ENCODE data around the gene CBR3. TPM values are rescaled to one million over a fixed set of nuclear protein-coding genes. Genes with fewer than 3 reads are reported as not detected.

The CBR3 gene
- total and polyA plus RNA-seq, 2 donors (not counting 1 experiment from before 2014, with no cell fraction given): 1.9 to 11.3 TPM

GRCh38 chr21:36120304-36120888 is 14.5 kb upstream of the CBR3 start:
- CTCF ChIA-PET: interaction anchor here (0.6 to 1.0 kb wide), 2 partner anchors 34 to 40 kb away, joined by 3 read pairs; no protein-coding TSS in a partner anchor

More at GRCh38 chr21:36120304-36120888, 14.5 kb upstream of the CBR3 start:
- Histone ChIP-seq H3K36me3 (replicated peaks in 1 of 2; ENCODE audit: control extremely low read depth in 1 of 2, control insufficient read depth in 1 of 2, extremely low read depth in 1 of 2, insufficient read depth in 2 of 2, low read length in 1 of 2) (no peaks in the 10 kb centered on the region), H3K79me2 (ENCODE audit: control insufficient read depth, insufficient read depth, low read length) (no peaks in the 10 kb centered on the region), H4K20me1 (ENCODE audit: control insufficient read depth, insufficient read depth, low read length, poor library complexity, severe bottlenecking) (no peaks in the 10 kb centered on the region), H2AFZ (ENCODE audit: insufficient read depth, low read depth, low read length, poor library complexity, severe bottlenecking) (no peak overlapping the region), H3K27me3 (replicated peaks in 1 of 4; ENCODE audit: control extremely low read depth in 1 of 4, control insufficient read depth in 3 of 4, insufficient read depth in 4 of 4, low read length in 3 of 4) (no peaks in the 10 kb centered on the region), H3K27ac (ENCODE audit: low read length in 2 of 2) (no peak overlapping the region), H3K4me3 (ENCODE audit: control extremely low read depth in 1 of 5, extremely low read depth in 1 of 5, insufficient read depth in 1 of 5, low read depth in 2 of 5, low read length in 4 of 5) (no peak overlapping the region), H3K4me2 (replicated peaks; ENCODE audit: low read depth, low read length, poor library complexity, severe bottlenecking) (no peak overlapping the region), H3K9me3 (ENCODE audit: control extremely low read depth in 1 of 3, control insufficient read depth in 2 of 3, insufficient read depth in 1 of 3, low read length in 2 of 3) (no peaks in the 10 kb centered on the region), H3K9ac (ENCODE audit: low read length) (no peak overlapping the region), H3K4me1 (ENCODE audit: control insufficient read depth in 2 of 2, insufficient read depth in 2 of 2, low read length in 2 of 2) (peaks cover 0 to 5% of the 10 kb centered on the region in 2 donors)
- ATAC-seq (ENCODE audit: low read depth) (no peak), DNase-seq (no peak)
- Mint-ChIP-seq H3K9me3 (ENCODE audit: insufficient read depth) (no peaks in the 10 kb centered on the region), H3K27me3 (no peaks in the 10 kb centered on the region), H3K27ac (no peak overlapping the region), H3K4me1 (peaks cover 1% of the 10 kb centered on the region), H3K4me3 (no peak overlapping the region)
- POLR2A ChIA-PET: no interaction called here
- no peak for TF ChIP-seq EZH2 (IDR thresholded peaks at IDR 0.05; ENCODE audit: borderline replicate concordance, insufficient read depth, low read depth, low read length, poor library complexity, severe bottlenecking)
- TF ChIP-seq CTCF (IDR thresholded peaks at IDR 0.05): no peak
- 100% methylated on average over 2 of the region's 7 CpGs for WGBS (ENCODE audit: insufficient coverage)
- intact Hi-C loops (cut with micrococcal nuclease): no loop called here
